Caco-2 (cell line): ENCODE data around the gene RPS27. TPM values are rescaled to one million over a fixed set of nuclear protein-coding genes. Genes with fewer than 3 reads are reported as not detected.

Source experiments
- BruUV-seq: library from RNA; stranded (reverse); fragments of 400-500 nt; replicated peaks from 2 replicates; lab custom pipeline; 2021; lab: Mats Ljungman, UMichigan
- CTCF ChIA-PET: fragments of 300-600 bp; sonication (Branson Sonifier 250); formaldehyde crosslinking; loops from one replicate; lab custom pipeline; 2022; ENCODE audit warnings: antibody characterized with exemption; lab: Charles Lee
- POLR2A ChIA-PET: fragments of 300-600 bp; sonication (Branson Sonifier 250); formaldehyde crosslinking; loops from one replicate; lab custom pipeline; 2022; ENCODE audit warnings: antibody characterized with exemption; lab: Charles Lee
- DNase-seq, 2 experiments: peaks; one replicate each; pipeline versions ENCODE4 v3.0.0 to v3.0.0-alpha.2; 2020 to 2022
- H3K27me3 ChIP-seq: replicated peaks from 2 replicates; pipeline ENCODE4 v1.6.0; 2011; ENCODE audit warnings: low read length; ENCODE audit not compliant: control insufficient read depth, insufficient read depth
- H3K36me3 ChIP-seq: 2 replicates; pipeline ENCODE4 v1.5.1; 2011; ENCODE audit warnings: low read length; ENCODE audit not compliant: control insufficient read depth, insufficient read depth
- H3K4me1 ChIP-seq: fragments of 250-450 bp; sonication (Bioruptor Pico); 2 replicates; pipeline ENCODE4 v1.5.1; 2020; ENCODE audit warnings: mild to moderate bottlenecking
- H3K4me3 ChIP-seq: 2 replicates; pipeline ENCODE4 v1.5.1; 2011; ENCODE audit warnings: low read depth, mild to moderate bottlenecking, control low read depth, low read length
- H3K9me3 ChIP-seq: fragments of 250-450 bp; sonication (Bioruptor Pico); 2 replicates; pipeline ENCODE4 v1.5.1; 2020; ENCODE audit warnings: mild to moderate bottlenecking, moderate library complexity
- H3K27ac Mint-ChIP-seq: one replicate; pipeline ENCODE4 v1.8.0; 2022; ENCODE audit warnings: mixed read lengths; ENCODE audit not compliant: unreplicated experiment
- H3K27me3 Mint-ChIP-seq: one replicate; pipeline ENCODE4 v1.8.0; 2022; ENCODE audit warnings: mixed read lengths; ENCODE audit not compliant: insufficient read depth, unreplicated experiment
- H3K36me3 Mint-ChIP-seq: one replicate; pipeline ENCODE4 v1.8.0; 2022; ENCODE audit warnings: mild to moderate bottlenecking, mixed read lengths; ENCODE audit not compliant: insufficient read depth, unreplicated experiment
- H3K4me1 Mint-ChIP-seq: one replicate; pipeline ENCODE4 v1.8.0; 2022; ENCODE audit warnings: low read depth, mixed read lengths; ENCODE audit not compliant: unreplicated experiment
- H3K4me3 Mint-ChIP-seq: one replicate; pipeline ENCODE4 v1.8.0; 2022; ENCODE audit warnings: mild to moderate bottlenecking, moderate library complexity, mixed read lengths; ENCODE audit not compliant: unreplicated experiment
- H3K9me3 Mint-ChIP-seq: one replicate; pipeline ENCODE4 v1.8.0; 2022; ENCODE audit warnings: mixed read lengths; ENCODE audit not compliant: unreplicated experiment
- intact Hi-C: fragments of 100-400 bp; cut with micrococcal nuclease; formaldehyde crosslinking; loops from one replicate; pipeline ENCODE4 v1.10.0; 2022; ENCODE audit not compliant: unreplicated experiment
- total RNA-seq: library from RNA; stranded (reverse); gene quantifications from 2 replicates; pipeline ENCODE4 v1.2.3, GENCODE V29; 2022
- TF ChIP-seq, protein P1 (sequence below), 2 experiments: fragments of 200-600 bp in 1 of 2; IDR thresholded peaks; 1 replicate in 1 of 2; 2 replicates in 1 of 2; pipeline versions ENCODE4 v1.5.1 to v1.8.0; 2011 to 2022; ENCODE audit warnings: antibody characterized with exemption in 1 of 2, control low read depth in 1 of 2, inconsistent platforms in 1 of 2, low read depth in 1 of 2, low read length in 1 of 2, mild to moderate bottlenecking in 1 of 2, moderate library complexity in 1 of 2; ENCODE audit not compliant: insufficient read depth in 1 of 2, severe bottlenecking in 1 of 2, unreplicated experiment in 1 of 2

The RPS27 gene
- total RNA-seq, 1 experiment from 2014 or later, result 2,676 TPM

DNA sequence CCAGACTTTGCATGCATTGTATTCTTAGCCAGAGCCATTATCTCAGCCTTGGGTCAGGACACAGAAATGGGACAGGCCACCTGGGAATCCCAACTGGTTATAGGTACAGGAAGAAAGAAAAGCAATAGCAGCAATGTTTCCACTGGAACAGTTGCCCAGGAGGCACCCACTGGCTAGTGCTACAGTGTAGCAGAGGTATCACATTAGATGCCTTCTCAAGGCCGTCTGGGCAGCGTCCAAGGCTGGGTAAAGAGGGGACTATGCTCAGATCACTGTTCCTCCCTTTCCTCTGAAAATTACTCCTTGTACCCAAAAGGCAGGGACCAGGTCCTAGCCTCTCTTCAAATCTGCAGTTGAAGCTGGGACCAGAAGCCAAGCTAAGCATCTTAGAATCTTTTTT lies 20.2 kb upstream of the RPS27 start:
- intact Hi-C loops, result no loop called here
- Histone ChIP-seq H3K36me3 (no peaks in the 10 kb centered on the region), H3K4me1 (peaks cover 9% of the 10 kb centered on the region; the same call in 1 of the 2 replicates), H3K9me3 (no peaks in the 10 kb centered on the region), H3K27me3 (no peaks in the 10 kb centered on the region), H3K4me3 (no peak overlapping the region)
- Mint-ChIP-seq H3K27ac (no peak overlapping the region), H3K9me3 (no peaks in the 10 kb centered on the region), H3K36me3 (peaks cover 48% of the 10 kb centered on the region), H3K4me3 (no peak overlapping the region), H3K4me1 (peaks cover 7% of the 10 kb centered on the region), H3K27me3 (no peaks in the 10 kb centered on the region)
- no peak for DNase-seq
- BruUV-seq, result no TSS peak
- ChIA-PET CTCF (no interaction called here), POLR2A (no interaction called here)
- TF ChIP-seq, protein P1, sequence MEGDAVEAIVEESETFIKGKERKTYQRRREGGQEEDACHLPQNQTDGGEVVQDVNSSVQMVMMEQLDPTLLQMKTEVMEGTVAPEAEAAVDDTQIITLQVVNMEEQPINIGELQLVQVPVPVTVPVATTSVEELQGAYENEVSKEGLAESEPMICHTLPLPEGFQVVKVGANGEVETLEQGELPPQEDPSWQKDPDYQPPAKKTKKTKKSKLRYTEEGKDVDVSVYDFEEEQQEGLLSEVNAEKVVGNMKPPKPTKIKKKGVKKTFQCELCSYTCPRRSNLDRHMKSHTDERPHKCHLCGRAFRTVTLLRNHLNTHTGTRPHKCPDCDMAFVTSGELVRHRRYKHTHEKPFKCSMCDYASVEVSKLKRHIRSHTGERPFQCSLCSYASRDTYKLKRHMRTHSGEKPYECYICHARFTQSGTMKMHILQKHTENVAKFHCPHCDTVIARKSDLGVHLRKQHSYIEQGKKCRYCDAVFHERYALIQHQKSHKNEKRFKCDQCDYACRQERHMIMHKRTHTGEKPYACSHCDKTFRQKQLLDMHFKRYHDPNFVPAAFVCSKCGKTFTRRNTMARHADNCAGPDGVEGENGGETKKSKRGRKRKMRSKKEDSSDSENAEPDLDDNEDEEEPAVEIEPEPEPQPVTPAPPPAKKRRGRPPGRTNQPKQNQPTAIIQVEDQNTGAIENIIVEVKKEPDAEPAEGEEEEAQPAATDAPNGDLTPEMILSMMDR (IDR thresholded peaks at IDR 0.05; ENCODE audit: insufficient read depth in 1 of 2, low read depth in 1 of 2, low read length in 1 of 2, severe bottlenecking in 1 of 2, unreplicated experiment in 1 of 2), result no peak

DNA sequence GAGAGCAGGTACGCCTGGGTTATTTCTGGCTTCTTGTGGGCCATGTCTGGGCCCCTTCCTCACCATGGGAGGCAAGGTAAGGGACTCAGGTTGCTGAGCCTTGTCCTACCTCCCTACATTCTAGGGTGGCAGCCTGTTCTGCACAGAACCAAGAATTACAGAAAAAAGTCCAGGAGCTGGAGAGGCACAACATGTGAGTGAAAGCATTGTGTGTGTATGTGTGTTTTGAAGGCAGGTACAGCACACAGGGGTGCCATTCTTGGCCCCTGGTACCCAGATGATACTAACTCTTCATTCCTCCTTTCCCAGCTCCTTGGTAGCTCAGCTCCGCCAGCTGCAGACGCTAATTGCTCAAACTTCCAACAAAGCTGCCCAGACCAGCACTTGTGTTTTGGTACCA lies 17.5 kb upstream of the RPS27 start:
- POLR2A ChIA-PET, result interaction anchor here (0.5 to 1.3 kb wide), 2 partner anchors 10 to 15 kb away, joined by 3 to 6 read pairs; partner anchors contain the start of genes CRTC2 and SLC39A1
- H3K36me3 Mint-ChIP-seq, result peaks cover 42% of the 10 kb centered on the region
- Histone ChIP-seq H3K4me3 (no peak overlapping the region), H3K27me3 (no peaks in the 10 kb centered on the region), H3K4me1 (peaks cover 8% of the 10 kb centered on the region), H3K36me3 (no peaks in the 10 kb centered on the region), H3K9me3 (no peaks in the 10 kb centered on the region)
- no TSS peak for BruUV-seq
- H3K4me3 Mint-ChIP-seq, result no peak overlapping the region
- H3K9me3 Mint-ChIP-seq, result no peaks in the 10 kb centered on the region
- TF ChIP-seq, protein P1 (IDR thresholded peaks at IDR 0.05; ENCODE audit: insufficient read depth in 1 of 2, low read depth in 1 of 2, low read length in 1 of 2, severe bottlenecking in 1 of 2, unreplicated experiment in 1 of 2), result no peak
- H3K4me1 Mint-ChIP-seq, result peaks cover 6% of the 10 kb centered on the region
- intact Hi-C loops, result no loop called here
- CTCF ChIA-PET, result no interaction called here
- H3K27ac Mint-ChIP-seq, result peak overlapping the region; percentile 42
- no peaks in the 10 kb centered on the region for H3K27me3 Mint-ChIP-seq
- DNase-seq, result no peak

DNA sequence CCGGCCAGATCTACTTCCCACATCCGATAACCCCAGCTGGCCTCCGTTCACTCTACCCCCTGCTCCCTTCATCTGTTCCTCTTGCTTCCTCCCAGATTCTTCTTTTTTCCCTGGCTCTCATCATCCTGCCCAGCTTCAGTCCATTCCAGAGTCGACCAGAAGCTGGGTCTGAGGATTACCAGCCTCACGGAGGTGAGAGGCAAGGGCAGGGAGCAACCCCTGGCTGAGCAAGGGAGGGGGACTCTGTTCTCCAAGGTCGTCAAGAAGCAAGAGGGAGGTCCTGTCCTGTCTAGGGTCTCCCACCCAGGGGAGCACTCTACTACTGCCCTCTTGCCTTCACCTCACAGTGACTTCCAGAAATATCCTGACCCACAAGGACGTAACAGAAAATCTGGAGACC lies 17.0 kb upstream of the RPS27 start:
- DNase-seq, result no peak
- Histone ChIP-seq H3K9me3 (no peaks in the 10 kb centered on the region), H3K36me3 (no peaks in the 10 kb centered on the region), H3K4me3 (no peak overlapping the region), H3K27me3 (no peaks in the 10 kb centered on the region), H3K4me1 (peaks cover 8% of the 10 kb centered on the region)
- ChIA-PET CTCF (no interaction called here), POLR2A (no interaction called here)
- Mint-ChIP-seq H3K27ac (peak overlapping the region; percentile 42), H3K36me3 (peaks cover 42% of the 10 kb centered on the region), H3K4me1 (peaks cover 6% of the 10 kb centered on the region), H3K4me3 (no peak overlapping the region), H3K9me3 (no peaks in the 10 kb centered on the region), H3K27me3 (no peaks in the 10 kb centered on the region)
- TF ChIP-seq, protein P1 (IDR thresholded peaks at IDR 0.05; ENCODE audit: insufficient read depth in 1 of 2, low read depth in 1 of 2, low read length in 1 of 2, severe bottlenecking in 1 of 2, unreplicated experiment in 1 of 2), result no peak
- no TSS peak for BruUV-seq
- intact Hi-C loops, result no loop called here
